ENCODE data around the gene CD300H. TPM values are rescaled to one million over a fixed set of nuclear protein-coding genes. Genes with fewer than 3 reads are reported as not detected.

CD300H gene
- total RNA-seq, 2 donors from 2014 or later = not detected

- Histone ChIP-seq H3K27me3 (replicated peaks; ENCODE audit: insufficient read depth) (no peaks in the 10 kb centered on the region), H3K36me3 (no peaks in the 10 kb centered on the region), H3K4me3 (no peak overlapping the region), H3K27ac (no peak overlapping the region), H3K4me1 (replicated peaks) (no peaks in the 10 kb centered on the region), H3K9me3 (no peaks in the 10 kb centered on the region)
- intact Hi-C loops (cut with DNase I) = no loop called here
- WGBS = 86% methylated on average over 5 of the region's 5 CpGs
- no peak for TF ChIP-seq CTCF (IDR thresholded peaks at IDR 0.05)
- no peak for TF ChIP-seq POLR2A (IDR thresholded peaks at IDR 0.05)
- no peak for TF ChIP-seq POLR2AphosphoS5 (IDR thresholded peaks at IDR 0.05)
- DNase-seq (ENCODE audit: low spot score) = no peak
These were observed 40.2 kb downstream of the CD300H start for GRCh38 chr17:74527081-74527480.

- H3K27ac ChIP-seq = no peak overlapping the region
- no peaks in the 10 kb centered on the region for H3K4me1 ChIP-seq (replicated peaks)
- no peaks in the 10 kb centered on the region for H3K36me3 ChIP-seq
- no peak for DNase-seq (ENCODE audit: low spot score)
- no peak overlapping the region for H3K4me3 ChIP-seq
- H3K9me3 ChIP-seq = no peaks in the 10 kb centered on the region
- 52% methylated on average over 3 of the region's 3 CpGs for WGBS
- TF ChIP-seq POLR2A (IDR thresholded peaks at IDR 0.05) (no peak), CTCF (IDR thresholded peaks at IDR 0.05) (no peak), POLR2AphosphoS5 (IDR thresholded peaks at IDR 0.05) (no peak)
- intact Hi-C loops (cut with DNase I) = no loop called here
- H3K27me3 ChIP-seq (replicated peaks; ENCODE audit: insufficient read depth) = no peaks in the 10 kb centered on the region
These were observed 40.6 kb downstream of the CD300H start for GRCh38 chr17:74526681-74527080.

- Histone ChIP-seq H3K36me3 (no peaks in the 10 kb centered on the region), H3K9me3 (no peaks in the 10 kb centered on the region), H3K27me3 (replicated peaks; ENCODE audit: insufficient read depth) (no peaks in the 10 kb centered on the region), H3K4me3 (no peak overlapping the region), H3K4me1 (replicated peaks) (no peaks in the 10 kb centered on the region), H3K27ac (no peak overlapping the region)
- WGBS = 94% methylated on average over 14 of the region's 14 CpGs
- intact Hi-C loops (cut with DNase I) = no loop called here
- no peak for DNase-seq (ENCODE audit: low spot score)
- no peak for TF ChIP-seq POLR2A (IDR thresholded peaks at IDR 0.05)
- no peak for TF ChIP-seq CTCF (IDR thresholded peaks at IDR 0.05)
- TF ChIP-seq POLR2AphosphoS5 (IDR thresholded peaks at IDR 0.05) = no peak
These were observed 41.5 kb downstream of the CD300H start for GRCh38 chr17:74525781-74526288.

- TF ChIP-seq POLR2AphosphoS5 (IDR thresholded peaks at IDR 0.05) (no peak), CTCF (IDR thresholded peaks at IDR 0.05) (no peak), POLR2A (IDR thresholded peaks at IDR 0.05) (no peak)
- H3K4me3 ChIP-seq = no peak overlapping the region
- intact Hi-C loops (cut with DNase I) = no loop called here
- 88% methylated on average over 1 of the region's 1 CpG for WGBS
- DNase-seq (ENCODE audit: low spot score) = no peak
- H3K27ac ChIP-seq = no peak overlapping the region
- no peaks in the 10 kb centered on the region for H3K36me3 ChIP-seq
- H3K9me3 ChIP-seq = no peaks in the 10 kb centered on the region
- no peaks in the 10 kb centered on the region for H3K4me1 ChIP-seq (replicated peaks)
- H3K27me3 ChIP-seq (replicated peaks; ENCODE audit: insufficient read depth) = no peaks in the 10 kb centered on the region
These were observed 41.9 kb downstream of the CD300H start for GRCh38 chr17:74525465-74525725.

GRCh38 chr17:74524653-74525464 is 42.5 kb downstream of the CD300H start:
- DNase-seq (ENCODE audit: low spot score) = no peak
- no peaks in the 10 kb centered on the region for H3K9me3 ChIP-seq
- no peak overlapping the region for H3K27ac ChIP-seq
- TF ChIP-seq CTCF (IDR thresholded peaks at IDR 0.05) = no peak
- no peak for TF ChIP-seq POLR2A (IDR thresholded peaks at IDR 0.05)
- TF ChIP-seq POLR2AphosphoS5 (IDR thresholded peaks at IDR 0.05) = no peak
- H3K36me3 ChIP-seq = no peaks in the 10 kb centered on the region
- WGBS = 79% methylated on average over 11 of the region's 11 CpGs
- H3K4me1 ChIP-seq (replicated peaks) = no peaks in the 10 kb centered on the region
- intact Hi-C loops (cut with DNase I) = no loop called here
- no peak overlapping the region for H3K4me3 ChIP-seq
- H3K27me3 ChIP-seq (replicated peaks; ENCODE audit: insufficient read depth) = no peaks in the 10 kb centered on the region

All from prostate gland (tissue), 2 donors.